ENCODE measurements around the gene DTNB. TPM values are rescaled to one million over a fixed set of nuclear protein-coding genes. Genes with fewer than 3 reads are reported as not detected.

DTNB gene
- total RNA-seq, 4 donors from 2014 or later, result 2.2 to 7.8 (median 3.9) TPM

DNA sequence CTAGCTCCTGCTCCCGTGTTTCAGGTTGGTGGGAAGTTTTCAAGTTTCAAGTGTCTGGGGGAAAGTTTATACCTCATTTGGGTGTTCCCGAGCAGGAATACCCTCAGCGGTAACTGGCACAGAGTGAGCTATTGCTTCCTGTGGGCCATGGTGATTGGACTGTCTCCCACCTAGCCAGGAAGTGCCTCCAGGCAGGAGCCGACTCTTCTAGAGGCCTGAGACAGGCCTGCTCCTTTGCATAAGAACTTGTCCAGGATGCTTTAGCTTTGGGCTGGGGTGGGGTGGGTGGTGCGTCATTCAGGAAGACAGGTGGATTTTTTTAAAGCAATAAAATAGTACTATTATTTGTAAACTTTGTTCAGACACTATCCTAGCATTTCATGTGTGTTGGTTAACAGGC, 308.1 kb downstream of the DTNB start:
- 49 to 67% methylated on average over 1 to 5 of the region's 5 CpGs for WGBS, 2 donors (ENCODE audit: low coverage in 1 of 2)
- in situ Hi-C loops (cut with MboI; ENCODE audit: low pct_ligation_motif_present in 1 of 4, low pct_unique_long_range_greater_than_20kb in 1 of 4, low sequenced_read_pairs in 3 of 4), result loop anchor here in 2 of 4 donors (25.0 kb wide), 1 partner anchor 147 kb away; no protein-coding TSS in a partner anchor
- TF ChIP-seq POLR2AphosphoS5 (IDR thresholded peaks at IDR 0.05), result no peak
- no peak for TF ChIP-seq POLR2A (IDR thresholded peaks at IDR 0.05)
- TF ChIP-seq, protein P1, sequence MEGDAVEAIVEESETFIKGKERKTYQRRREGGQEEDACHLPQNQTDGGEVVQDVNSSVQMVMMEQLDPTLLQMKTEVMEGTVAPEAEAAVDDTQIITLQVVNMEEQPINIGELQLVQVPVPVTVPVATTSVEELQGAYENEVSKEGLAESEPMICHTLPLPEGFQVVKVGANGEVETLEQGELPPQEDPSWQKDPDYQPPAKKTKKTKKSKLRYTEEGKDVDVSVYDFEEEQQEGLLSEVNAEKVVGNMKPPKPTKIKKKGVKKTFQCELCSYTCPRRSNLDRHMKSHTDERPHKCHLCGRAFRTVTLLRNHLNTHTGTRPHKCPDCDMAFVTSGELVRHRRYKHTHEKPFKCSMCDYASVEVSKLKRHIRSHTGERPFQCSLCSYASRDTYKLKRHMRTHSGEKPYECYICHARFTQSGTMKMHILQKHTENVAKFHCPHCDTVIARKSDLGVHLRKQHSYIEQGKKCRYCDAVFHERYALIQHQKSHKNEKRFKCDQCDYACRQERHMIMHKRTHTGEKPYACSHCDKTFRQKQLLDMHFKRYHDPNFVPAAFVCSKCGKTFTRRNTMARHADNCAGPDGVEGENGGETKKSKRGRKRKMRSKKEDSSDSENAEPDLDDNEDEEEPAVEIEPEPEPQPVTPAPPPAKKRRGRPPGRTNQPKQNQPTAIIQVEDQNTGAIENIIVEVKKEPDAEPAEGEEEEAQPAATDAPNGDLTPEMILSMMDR (IDR thresholded peaks at IDR 0.05), result no peak
- TF ChIP-seq EP300 (IDR thresholded peaks at IDR 0.05; ENCODE audit: low read depth), result no peak
- no peak overlapping the region for H3K4me3 ChIP-seq
- H3K4me1 ChIP-seq, result peaks cover 3 to 13% (median 10%) of the 10 kb centered on the region in 4 donors
- intact Hi-C loops (cut with DNase I; ENCODE audit: low total_unique reads), result loop anchor here (10.0 kb wide), 1 partner anchor 160 kb away; no protein-coding TSS in a partner anchor
- no peak for DNase-seq
- no peaks in the 10 kb centered on the region for H3K36me3 ChIP-seq
- no peaks in the 10 kb centered on the region for H3K27me3 ChIP-seq
- no peak overlapping the region for H3K27ac ChIP-seq
- no peaks in the 10 kb centered on the region for H3K9me3 ChIP-seq

DNA sequence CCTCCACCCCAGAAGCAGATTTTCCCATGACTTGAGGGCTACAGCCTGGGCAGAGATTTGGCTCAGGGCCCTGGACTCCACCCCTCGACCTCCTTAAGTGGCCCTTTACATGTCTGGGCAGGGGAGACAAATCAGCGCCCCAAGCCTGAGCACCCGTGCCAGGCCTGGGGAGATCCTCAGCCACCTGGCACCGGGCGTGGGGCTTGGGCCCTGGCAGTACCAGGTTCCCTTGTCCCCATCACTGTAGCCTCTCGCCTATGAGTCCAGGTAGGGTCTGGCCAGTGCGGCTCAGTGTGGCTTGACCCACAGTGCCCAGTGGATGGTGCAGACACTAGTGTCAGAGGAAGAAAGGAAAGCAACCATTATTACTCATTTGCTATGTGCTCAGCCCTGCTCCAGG, 309.6 kb downstream of the DTNB start:
- WGBS, 2 donors (ENCODE audit: low coverage in 1 of 2), result 96% methylated on average over 4 of the region's 7 CpGs; no CpG with 5 or more reads in 1 of the 2 donors
- Histone ChIP-seq H3K27me3 (no peaks in the 10 kb centered on the region), H3K4me1 (peaks cover 3 to 13% (median 10%) of the 10 kb centered on the region in 4 donors), H3K36me3 (no peaks in the 10 kb centered on the region), H3K27ac (no peak overlapping the region), H3K4me3 (no peak overlapping the region), H3K9me3 (no peaks in the 10 kb centered on the region)
- no peak for DNase-seq
- in situ Hi-C loops (cut with MboI; ENCODE audit: low pct_ligation_motif_present in 1 of 4, low pct_unique_long_range_greater_than_20kb in 1 of 4, low sequenced_read_pairs in 3 of 4), result loop anchor here in 2 of 4 donors (25.0 kb wide), 1 partner anchor 149 kb away; no protein-coding TSS in a partner anchor
- intact Hi-C loops (cut with DNase I; ENCODE audit: low total_unique reads), result loop anchor here (10.0 kb wide), 1 partner anchor 161 kb away; no protein-coding TSS in a partner anchor
- TF ChIP-seq, protein P1 (IDR thresholded peaks at IDR 0.05), result no peak
- no peak for TF ChIP-seq POLR2AphosphoS5 (IDR thresholded peaks at IDR 0.05)

- in situ Hi-C loops (cut with MboI; ENCODE audit: low pct_ligation_motif_present in 1 of 4, low pct_unique_long_range_greater_than_20kb in 1 of 4, low sequenced_read_pairs in 3 of 4), result loop anchor here in 2 of 4 donors (25.0 kb wide), 1 partner anchor 150 kb away; no protein-coding TSS in a partner anchor
- 3 to 24% methylated on average over 5 to 21 of the region's 21 CpGs for WGBS, 2 donors (ENCODE audit: low coverage in 1 of 2)
- TF ChIP-seq EP300 (IDR thresholded peaks at IDR 0.05; ENCODE audit: low read depth) (no peak), POLR2AphosphoS5 (IDR thresholded peaks at IDR 0.05) (peak in 1 of 3 donors; percentile 26), POLR2A (IDR thresholded peaks at IDR 0.05) (no peak)
- no peaks in the 10 kb centered on the region for H3K9me3 ChIP-seq
- H3K4me1 ChIP-seq, result peaks cover 3 to 13% (median 10%) of the 10 kb centered on the region in 4 donors
- peak; percentile 71 for DNase-seq
- H3K27me3 ChIP-seq, result no peaks in the 10 kb centered on the region
- H3K36me3 ChIP-seq, result no peaks in the 10 kb centered on the region
- intact Hi-C loops (cut with DNase I; ENCODE audit: low total_unique reads), result loop anchor here (10.0 kb wide), 1 partner anchor 162 kb away; no protein-coding TSS in a partner anchor
- peak overlapping the region; percentile 8 to 48 (median 28) for H3K4me3 ChIP-seq
- H3K27ac ChIP-seq, result peak overlapping the region; percentile 66 to 79 (median 72)
Measured at GRCh38 chr2:25362434-25363145, 310.8 kb downstream of the DTNB start.

- no peaks in the 10 kb centered on the region for H3K36me3 ChIP-seq
- intact Hi-C loops (cut with DNase I; ENCODE audit: low total_unique reads), result loop anchor here (10.0 kb wide), 1 partner anchor 163 kb away; no protein-coding TSS in a partner anchor
Measured at GRCh38 chr2:25362049-25362433, 311.3 kb downstream of the DTNB start.

More at GRCh38 chr2:25362049-25362433, 311.3 kb downstream of the DTNB start:
- DNase-seq, result peak; percentile 94
- Histone ChIP-seq H3K27me3 (no peaks in the 10 kb centered on the region), H3K27ac (peak overlapping the region; percentile 66 to 79 (median 72)), H3K4me3 (peak overlapping the region; percentile 8 to 48 (median 28)), H3K4me1 (peaks cover 3 to 13% (median 10%) of the 10 kb centered on the region in 4 donors), H3K9me3 (no peaks in the 10 kb centered on the region)
- in situ Hi-C loops (cut with MboI; ENCODE audit: low pct_ligation_motif_present in 1 of 4, low pct_unique_long_range_greater_than_20kb in 1 of 4, low sequenced_read_pairs in 3 of 4), result loop anchor here in 2 of 4 donors (25.0 kb wide), 1 partner anchor 150 kb away; no protein-coding TSS in a partner anchor
- TF ChIP-seq, protein P1 (IDR thresholded peaks at IDR 0.05), result peak; percentile 95 to 98 (median 97)
- TF ChIP-seq POLR2A (IDR thresholded peaks at IDR 0.05) (peak; percentile 78), POLR2AphosphoS5 (IDR thresholded peaks at IDR 0.05) (peak; percentile 90 to 95 (median 95)), EP300 (IDR thresholded peaks at IDR 0.05; ENCODE audit: low read depth) (no peak)
- 1% methylated on average over 15 of the region's 16 CpGs; no CpG with 5 or more reads in 1 of the 2 donors for WGBS, 2 donors (ENCODE audit: low coverage in 1 of 2)
